Measurements from ENCODE around the gene NAALADL2. TPM values are rescaled to one million over a fixed set of nuclear protein-coding genes. Genes with fewer than 3 reads are reported as not detected.

The NAALADL2 gene
- total and polyA plus RNA-seq, 3 donors from 2014 or later, result 5.4 to 15.6 (median 6.0) TPM

DNA sequence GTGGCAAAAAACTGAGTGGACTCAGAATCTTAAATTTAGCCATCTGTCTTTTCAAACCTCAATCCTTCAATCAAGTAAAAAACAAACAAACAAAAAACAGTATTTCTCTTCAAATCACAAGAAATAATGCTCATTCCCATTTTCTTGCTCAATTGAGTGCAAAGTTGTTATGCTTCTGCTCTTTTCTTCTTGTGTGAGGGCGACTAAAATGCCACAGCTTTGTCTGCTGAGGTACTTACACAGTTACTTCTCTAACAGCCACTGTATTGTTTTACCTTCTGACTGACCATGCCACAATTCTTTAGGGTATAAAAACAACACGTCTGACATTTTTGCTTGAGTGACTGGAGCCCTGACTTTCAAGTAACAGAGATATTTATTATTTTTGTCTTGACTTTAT lies 617.4 kb downstream of the NAALADL2 start:
- H3K9me3 ChIP-seq, result no peaks in the 10 kb centered on the region
- no peak for TF ChIP-seq POLR2A (IDR thresholded peaks at IDR 0.05)
- TF ChIP-seq, protein P1, sequence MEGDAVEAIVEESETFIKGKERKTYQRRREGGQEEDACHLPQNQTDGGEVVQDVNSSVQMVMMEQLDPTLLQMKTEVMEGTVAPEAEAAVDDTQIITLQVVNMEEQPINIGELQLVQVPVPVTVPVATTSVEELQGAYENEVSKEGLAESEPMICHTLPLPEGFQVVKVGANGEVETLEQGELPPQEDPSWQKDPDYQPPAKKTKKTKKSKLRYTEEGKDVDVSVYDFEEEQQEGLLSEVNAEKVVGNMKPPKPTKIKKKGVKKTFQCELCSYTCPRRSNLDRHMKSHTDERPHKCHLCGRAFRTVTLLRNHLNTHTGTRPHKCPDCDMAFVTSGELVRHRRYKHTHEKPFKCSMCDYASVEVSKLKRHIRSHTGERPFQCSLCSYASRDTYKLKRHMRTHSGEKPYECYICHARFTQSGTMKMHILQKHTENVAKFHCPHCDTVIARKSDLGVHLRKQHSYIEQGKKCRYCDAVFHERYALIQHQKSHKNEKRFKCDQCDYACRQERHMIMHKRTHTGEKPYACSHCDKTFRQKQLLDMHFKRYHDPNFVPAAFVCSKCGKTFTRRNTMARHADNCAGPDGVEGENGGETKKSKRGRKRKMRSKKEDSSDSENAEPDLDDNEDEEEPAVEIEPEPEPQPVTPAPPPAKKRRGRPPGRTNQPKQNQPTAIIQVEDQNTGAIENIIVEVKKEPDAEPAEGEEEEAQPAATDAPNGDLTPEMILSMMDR (IDR thresholded peaks at IDR 0.05), result no peak
- H3K36me3 ChIP-seq (ENCODE audit: low read depth, missing control alignments), result no peaks in the 10 kb centered on the region
- 47 to 62% methylated on average over 2 of the region's 2 CpGs for WGBS, 2 donors
- no peak for DNase-seq
- no peaks in the 10 kb centered on the region for H3K27me3 ChIP-seq
- H3K4me3 ChIP-seq, result no peak overlapping the region
- no peaks in the 10 kb centered on the region for H3K4me1 ChIP-seq
- intact Hi-C loops (cut with DNase I; ENCODE audit: low total_unique reads), result no loop called here
- H3K27ac ChIP-seq, result no peak overlapping the region

DNA sequence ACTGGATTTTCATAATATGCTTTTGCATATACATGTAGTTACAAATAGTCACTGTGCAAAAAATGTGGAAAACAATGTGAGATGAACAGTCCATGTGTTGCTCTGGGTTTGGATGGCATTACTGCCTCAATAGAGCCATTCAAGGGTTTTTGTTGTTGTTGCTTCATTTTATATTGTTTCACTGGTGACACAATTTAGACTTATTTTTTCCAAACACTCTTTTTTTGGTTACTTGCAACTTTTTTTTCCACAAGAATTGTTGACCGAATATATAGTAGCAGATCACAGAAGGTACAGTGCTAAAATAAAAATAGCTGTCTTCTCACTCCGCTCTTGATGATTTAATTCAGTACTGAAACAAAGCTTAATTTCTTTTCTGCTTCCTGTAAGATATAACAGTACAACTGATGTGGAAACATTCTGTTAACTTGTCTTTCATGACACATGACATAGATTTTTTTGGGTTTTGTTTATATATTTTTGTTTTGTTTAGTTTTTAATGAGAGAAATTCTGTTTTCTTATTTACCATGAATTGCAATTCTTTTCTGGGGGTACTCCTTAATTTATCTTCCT lies 618.6 kb downstream of the NAALADL2 start:
- Histone ChIP-seq H3K27ac (no peak overlapping the region), H3K27me3 (no peaks in the 10 kb centered on the region), H3K4me1 (no peaks in the 10 kb centered on the region), H3K36me3 (ENCODE audit: low read depth, missing control alignments) (no peaks in the 10 kb centered on the region), H3K9me3 (no peaks in the 10 kb centered on the region), H3K4me3 (no peak overlapping the region)
- no peak for DNase-seq
- TF ChIP-seq, protein P1 (IDR thresholded peaks at IDR 0.05), result no peak
- no peak for TF ChIP-seq POLR2A (IDR thresholded peaks at IDR 0.05)
- intact Hi-C loops (cut with DNase I; ENCODE audit: low total_unique reads), result no loop called here
- WGBS, 2 donors, result 88 to 93% methylated on average over 2 of the region's 2 CpGs

DNA sequence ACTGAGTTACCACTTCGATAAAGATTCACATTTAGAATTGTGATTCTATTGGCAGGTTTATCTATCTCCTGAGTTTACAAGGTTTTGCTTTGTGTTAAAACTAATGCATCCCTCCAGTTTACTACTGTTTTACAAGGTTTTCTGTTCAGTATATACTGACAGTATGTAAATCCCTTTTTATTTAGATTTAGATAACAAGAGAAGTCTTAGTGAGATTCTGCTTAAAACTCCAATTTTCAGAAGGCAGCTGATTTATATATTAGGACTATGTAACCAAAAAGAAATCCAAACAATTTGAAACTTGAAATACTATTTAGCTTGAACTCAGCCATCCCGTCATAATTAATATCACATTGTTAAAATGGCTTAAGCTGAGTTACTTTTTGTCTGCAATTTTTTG lies 619.2 kb downstream of the NAALADL2 start:
- H3K9me3 ChIP-seq, result no peaks in the 10 kb centered on the region
- H3K27me3 ChIP-seq, result no peaks in the 10 kb centered on the region
- no peak overlapping the region for H3K27ac ChIP-seq
- WGBS, 2 donors, result 81 to 87% methylated on average over 2 of the region's 2 CpGs
- TF ChIP-seq, protein P1 (IDR thresholded peaks at IDR 0.05), result no peak
- no peak for TF ChIP-seq POLR2A (IDR thresholded peaks at IDR 0.05)
- intact Hi-C loops (cut with DNase I; ENCODE audit: low total_unique reads), result no loop called here
- H3K36me3 ChIP-seq (ENCODE audit: low read depth, missing control alignments), result no peaks in the 10 kb centered on the region
- no peak for DNase-seq
- H3K4me1 ChIP-seq, result no peaks in the 10 kb centered on the region
- H3K4me3 ChIP-seq, result no peak overlapping the region

DNA sequence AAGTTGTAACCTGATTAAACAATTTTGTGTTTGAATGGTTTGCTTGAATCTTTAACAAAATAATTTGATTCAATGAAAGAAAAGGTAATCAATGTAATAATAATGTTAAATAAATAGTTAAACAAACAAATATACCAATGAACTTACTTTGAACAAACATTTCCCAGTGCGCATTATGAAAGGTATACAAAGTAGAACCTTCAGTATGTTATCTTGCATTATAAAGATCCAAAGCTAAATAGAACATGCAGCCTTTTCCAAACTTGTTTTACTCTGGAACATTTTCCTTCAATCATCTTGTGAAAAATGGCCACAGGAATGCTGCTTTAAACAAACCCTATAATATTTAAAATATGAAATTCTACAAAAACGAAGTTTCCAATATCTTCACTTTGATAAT lies 620.0 kb downstream of the NAALADL2 start:
- no peaks in the 10 kb centered on the region for H3K9me3 ChIP-seq
- TF ChIP-seq, protein P1 (IDR thresholded peaks at IDR 0.05), result no peak
- no peak for TF ChIP-seq POLR2A (IDR thresholded peaks at IDR 0.05)
- DNase-seq, result no peak
- H3K27ac ChIP-seq, result no peak overlapping the region
- H3K4me1 ChIP-seq, result no peaks in the 10 kb centered on the region
- no peaks in the 10 kb centered on the region for H3K27me3 ChIP-seq
- no peaks in the 10 kb centered on the region for H3K36me3 ChIP-seq (ENCODE audit: low read depth, missing control alignments)
- intact Hi-C loops (cut with DNase I; ENCODE audit: low total_unique reads), result no loop called here
- WGBS, 2 donors, result 72 to 78% methylated on average over 2 of the region's 2 CpGs
- no peak overlapping the region for H3K4me3 ChIP-seq

DNA sequence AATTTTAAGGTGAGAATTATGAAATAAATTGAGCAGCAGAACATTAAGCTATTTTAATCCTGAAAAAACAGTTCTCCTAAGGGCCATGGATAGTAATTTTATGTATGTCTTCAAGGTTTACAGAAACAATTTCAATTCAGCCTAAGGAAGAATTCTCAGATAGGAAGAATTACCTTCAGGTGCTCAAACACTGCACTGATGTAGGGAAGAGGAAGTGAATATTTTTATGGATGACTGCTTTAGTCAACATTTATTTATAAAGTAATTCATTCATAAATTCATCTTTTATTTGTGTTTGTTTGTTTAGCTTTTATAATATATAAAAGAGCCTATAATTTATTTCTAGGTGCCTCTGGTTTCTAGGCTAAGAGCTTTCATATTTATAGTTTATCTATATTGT lies 620.7 kb downstream of the NAALADL2 start:
- no peaks in the 10 kb centered on the region for H3K36me3 ChIP-seq (ENCODE audit: low read depth, missing control alignments)
- H3K27ac ChIP-seq, result no peak overlapping the region
- no peak for DNase-seq
- H3K27me3 ChIP-seq, result no peaks in the 10 kb centered on the region
- no peaks in the 10 kb centered on the region for H3K4me1 ChIP-seq
- TF ChIP-seq, protein P1 (IDR thresholded peaks at IDR 0.05), result no peak
- no peak for TF ChIP-seq POLR2A (IDR thresholded peaks at IDR 0.05)
- intact Hi-C loops (cut with DNase I; ENCODE audit: low total_unique reads), result no loop called here
- no peaks in the 10 kb centered on the region for H3K9me3 ChIP-seq
- H3K4me3 ChIP-seq, result no peak overlapping the region
